B cell (primary cell): ENCODE measurements around the gene PRR7. TPM values are rescaled to one million over a fixed set of nuclear protein-coding genes. Genes with fewer than 3 reads are reported as not detected.

Experiments
- ATAC-seq: fragments of 200-7000 bp; cut with Tn5 transposase; one replicate; pipeline ENCODE4 v1.10.0; 2021; ENCODE audit warnings: low read depth, mild to moderate bottlenecking, moderate number of reproducible peaks, moderate library complexity
- CTCF ChIA-PET: fragments of 350-600 bp; sonication (Branson Sonifier 250); formaldehyde crosslinking; loops from one replicate; lab custom pipeline; 2021; ENCODE audit warnings: antibody characterized with exemption, inconsistent platforms; lab: Charles Lee
- POLR2A ChIA-PET: fragments of 350-600 bp; sonication (Branson Sonifier 250); formaldehyde crosslinking; loops from one replicate; lab custom pipeline; 2021; ENCODE audit warnings: antibody characterized with exemption; lab: Charles Lee
- DNase-seq: peaks from one replicate; pipeline ENCODE4 v3.0.0; 2013
- H2AFZ ChIP-seq: 2 replicates; pipeline ENCODE4 v1.6.1; 2012; ENCODE audit warnings: mild to moderate bottlenecking, low read depth, low read length; ENCODE audit not compliant: insufficient read depth, poor library complexity, severe bottlenecking
- H3K27ac ChIP-seq, 2 donors: 1 replicate in 1 of 2; 2 replicates in 1 of 2; pipeline ENCODE4 v1.5.1; 2012 to 2013; ENCODE audit warnings: low read length in 2 of 2, mild to moderate bottlenecking in 2 of 2, moderate library complexity in 1 of 2
- H3K27me3 ChIP-seq, 4 experiments: fragments of 200-600 bp in 1 of 4; sonication (generic) in 1 of 4; replicated peaks in 1 of 4; 1 replicate in 2 of 4; 2 replicates in 2 of 4; pipeline versions ENCODE4 v1.6.1 to v1.7.0; 2013 to 2016; ENCODE audit warnings: low read length in 3 of 4, mild to moderate bottlenecking in 2 of 4, mixed read lengths in 1 of 4, moderate library complexity in 1 of 4; ENCODE audit not compliant: insufficient read depth in 4 of 4, control insufficient read depth in 3 of 4; ENCODE audit errors: control extremely low read depth in 1 of 4
- H3K36me3 ChIP-seq, 2 experiments: replicated peaks in 1 of 2; 1 replicate in 1 of 2; 2 replicates in 1 of 2; pipeline versions ENCODE4 v1.6.1 to v1.7.1; 2013; ENCODE audit warnings: low read length in 1 of 2; ENCODE audit not compliant: insufficient read depth in 2 of 2, control insufficient read depth in 1 of 2; ENCODE audit errors: control extremely low read depth in 1 of 2, extremely low read depth in 1 of 2
- H3K4me1 ChIP-seq, 2 donors: fragments of 200-600 bp in 1 of 2; sonication (generic) in 1 of 2; 1 replicate in 1 of 2; 2 replicates in 1 of 2; pipeline versions ENCODE4 v1.5.1 to v1.6.1; 2013 to 2017; ENCODE audit warnings: low read length in 2 of 2; ENCODE audit not compliant: control insufficient read depth in 2 of 2, insufficient read depth in 2 of 2
- H3K4me2 ChIP-seq: replicated peaks from 2 replicates; pipeline ENCODE3; 2012; ENCODE audit warnings: mild to moderate bottlenecking, low read depth, low read length; ENCODE audit not compliant: poor library complexity, severe bottlenecking
- H3K4me3 ChIP-seq, 5 experiments: fragments of 200-600 bp in 1 of 5; sonication (generic) in 1 of 5; 1 replicate in 3 of 5; 2 replicates in 2 of 5; pipeline versions ENCODE4 v1.5.1 to v1.7.0; 2011 to 2016; ENCODE audit warnings: low read length in 4 of 5, mild to moderate bottlenecking in 4 of 5, low read depth in 2 of 5, control low read depth in 1 of 5, moderate library complexity in 1 of 5; ENCODE audit not compliant: insufficient read depth in 1 of 5; ENCODE audit errors: control extremely low read depth in 1 of 5, extremely low read depth in 1 of 5
- H3K79me2 ChIP-seq: fragments of 200-600 bp; sonication (generic); one replicate; pipeline ENCODE4 v1.6.0; 2016; ENCODE audit warnings: low read length; ENCODE audit not compliant: control insufficient read depth, insufficient read depth
- H3K9ac ChIP-seq: fragments of 200-600 bp; sonication (generic); 2 replicates; pipeline ENCODE4 v1.6.1; 2017; ENCODE audit warnings: mild to moderate bottlenecking, low read length, moderate library complexity
- H3K9me3 ChIP-seq, 3 donors: one replicate each; pipeline versions ENCODE4 v1.6.1 to v1.7.1; 2013; ENCODE audit warnings: low read length in 2 of 3; ENCODE audit not compliant: control insufficient read depth in 2 of 3, insufficient read depth in 1 of 3; ENCODE audit errors: control extremely low read depth in 1 of 3
- H4K20me1 ChIP-seq: 2 replicates; pipeline ENCODE4 v1.6.0; 2012; ENCODE audit warnings: mild to moderate bottlenecking, low read length; ENCODE audit not compliant: insufficient read depth, control insufficient read depth, poor library complexity, severe bottlenecking
- H3K27ac Mint-ChIP-seq: one replicate; pipeline ENCODE4 v1.8.0; 2021; ENCODE audit warnings: mixed read lengths
- H3K27me3 Mint-ChIP-seq: one replicate; pipeline ENCODE4 v1.8.0; 2021; ENCODE audit warnings: mixed read lengths
- H3K4me1 Mint-ChIP-seq: one replicate; pipeline ENCODE4 v1.8.0; 2021; ENCODE audit warnings: mixed read lengths
- H3K4me3 Mint-ChIP-seq: one replicate; pipeline ENCODE4 v1.8.0; 2021; ENCODE audit warnings: mixed read lengths
- H3K9me3 Mint-ChIP-seq: one replicate; pipeline ENCODE4 v1.8.0; 2022; ENCODE audit warnings: mixed read lengths; ENCODE audit not compliant: insufficient read depth
- CTCF ChIP-seq: fragments of 200-600 bp; IDR thresholded peaks from one replicate; pipeline ENCODE4 v1.8.0; 2022; ENCODE audit warnings: antibody characterized with exemption, mild to moderate bottlenecking
- EZH2 ChIP-seq: IDR thresholded peaks from 2 replicates; pipeline ENCODE4 v1.6.1; 2012; ENCODE audit warnings: borderline replicate concordance, low read depth, mild to moderate bottlenecking, moderate library complexity, low read length; ENCODE audit not compliant: insufficient read depth, poor library complexity, severe bottlenecking
- WGBS: methylation state at CpG from one replicate; pipeline ENCODE4 v1.1.5; 2013; ENCODE audit warnings: missing lambda C conversion rate; ENCODE audit not compliant: insufficient coverage; 5-methylcytosine and 5-hydroxymethylcytosine counted together
- intact Hi-C: fragments of 100-400 bp; cut with micrococcal nuclease; formaldehyde crosslinking; loops from one replicate; pipeline ENCODE4 v1.10.0; 2022
- polyA plus RNA-seq: library from polyadenylated mRNA; depleted of rRNA; stranded (reverse); fragments of >200 nt; gene quantifications from 2 replicates; pipeline ENCODE4 v1.2.3, GENCODE V29; 2012
- total RNA-seq, 2 donors: library from RNA; stranded (reverse); fragments of 120-200 nt in 1 of 2; gene quantifications; 1 replicate in 1 of 2; 2 replicates in 1 of 2; pipeline versions ENCODE4 v1.2.3 to v1.2.4, GENCODE V29; 2013 to 2022

Gene PRR7
- total and polyA plus RNA-seq, 2 donors (not counting 1 experiment from before 2014, with no cell fraction given): 4.8 to 84.4 TPM

- Mint-ChIP-seq H3K4me1 (peaks cover 10% of the 10 kb centered on the region), H3K9me3 (no peaks in the 10 kb centered on the region), H3K27me3 (no peaks in the 10 kb centered on the region), H3K27ac (no peak overlapping the region), H3K4me3 (no peak overlapping the region)
- Histone ChIP-seq H3K4me1 (peaks cover 8 to 10% of the 10 kb centered on the region in 2 donors), H3K36me3 (no peaks in the 10 kb centered on the region), H3K27me3 (no peaks in the 10 kb centered on the region), H3K4me2 (no peak overlapping the region), H3K9me3 (no peaks in the 10 kb centered on the region), H4K20me1 (no peaks in the 10 kb centered on the region), H3K4me3 (no peak overlapping the region), H3K27ac (no peak overlapping the region), H3K9ac (no peak overlapping the region), H2AFZ (no peak overlapping the region), H3K79me2 (no peaks in the 10 kb centered on the region)
- ATAC-seq: no peak
- intact Hi-C loops: no loop called here
- 94% methylated on average over 4 of the region's 6 CpGs for WGBS
- DNase-seq: no peak
- CTCF ChIA-PET: interaction anchor here (1.1 to 9.4 kb wide), 3 partner anchors 11 to 28 kb away, joined by 3 to 137 read pairs (median 15); no protein-coding TSS in a partner anchor
- POLR2A ChIA-PET: interaction anchor here (0.7 kb wide), 1 partner anchor 27 kb away, joined by 4 read pairs; no protein-coding TSS in a partner anchor
- TF ChIP-seq EZH2 (no peak), CTCF (no peak)
Measured at GRCh38 chr5:177421062-177421798, 25.4 kb upstream of the PRR7 start.

- no peak for TF ChIP-seq EZH2
- TF ChIP-seq CTCF: no peak
- H3K9me3 Mint-ChIP-seq: no peaks in the 10 kb centered on the region
- DNase-seq (no peak), ATAC-seq (no peak)
- peaks cover 19% of the 10 kb centered on the region for H3K79me2 ChIP-seq
- H3K4me3 Mint-ChIP-seq: no peak overlapping the region
- no peak overlapping the region for H3K4me2 ChIP-seq
- intact Hi-C loops: no loop called here
- ChIA-PET CTCF (interaction anchor here (3.5 to 12.4 kb wide), 4 partner anchors 9 to 31 kb away, joined by 15 to 152 read pairs (median 140); partner anchors contain the start of gene PRR7), POLR2A (interaction anchor here (1.1 kb wide), 1 partner anchor 19 kb away, joined by 6 read pairs; no protein-coding TSS in a partner anchor)
- no peak overlapping the region for H3K27ac Mint-ChIP-seq
- H3K36me3 ChIP-seq: peaks cover 0 to 7% of the 10 kb centered on the region in 2 experiments
- no peaks in the 10 kb centered on the region for H3K9me3 ChIP-seq
- peaks cover 18% of the 10 kb centered on the region for H4K20me1 ChIP-seq
- peaks cover 26% of the 10 kb centered on the region for H3K4me1 Mint-ChIP-seq
- H3K27me3 ChIP-seq: no peaks in the 10 kb centered on the region
- H3K27ac ChIP-seq: no peak overlapping the region
- H3K9ac ChIP-seq: no peak overlapping the region
- no peaks in the 10 kb centered on the region for H3K27me3 Mint-ChIP-seq
- H3K4me1 ChIP-seq: peaks cover 24 to 26% of the 10 kb centered on the region in 2 donors
- WGBS: no CpG with 5 or more reads among the region's 2 CpGs
- no peak overlapping the region for H3K4me3 ChIP-seq
- no peak overlapping the region for H2AFZ ChIP-seq
Measured at GRCh38 chr5:177423671-177424070, 22.9 kb upstream of the PRR7 start.
